ENCODE measurements around the gene SOX10.
"Not testable (repeated sequence)": the region's sequence is repeated elsewhere in the genome, so short reads cannot be mapped to it uniquely, and the experiment has no call there.

SOX10 gene

DNA sequence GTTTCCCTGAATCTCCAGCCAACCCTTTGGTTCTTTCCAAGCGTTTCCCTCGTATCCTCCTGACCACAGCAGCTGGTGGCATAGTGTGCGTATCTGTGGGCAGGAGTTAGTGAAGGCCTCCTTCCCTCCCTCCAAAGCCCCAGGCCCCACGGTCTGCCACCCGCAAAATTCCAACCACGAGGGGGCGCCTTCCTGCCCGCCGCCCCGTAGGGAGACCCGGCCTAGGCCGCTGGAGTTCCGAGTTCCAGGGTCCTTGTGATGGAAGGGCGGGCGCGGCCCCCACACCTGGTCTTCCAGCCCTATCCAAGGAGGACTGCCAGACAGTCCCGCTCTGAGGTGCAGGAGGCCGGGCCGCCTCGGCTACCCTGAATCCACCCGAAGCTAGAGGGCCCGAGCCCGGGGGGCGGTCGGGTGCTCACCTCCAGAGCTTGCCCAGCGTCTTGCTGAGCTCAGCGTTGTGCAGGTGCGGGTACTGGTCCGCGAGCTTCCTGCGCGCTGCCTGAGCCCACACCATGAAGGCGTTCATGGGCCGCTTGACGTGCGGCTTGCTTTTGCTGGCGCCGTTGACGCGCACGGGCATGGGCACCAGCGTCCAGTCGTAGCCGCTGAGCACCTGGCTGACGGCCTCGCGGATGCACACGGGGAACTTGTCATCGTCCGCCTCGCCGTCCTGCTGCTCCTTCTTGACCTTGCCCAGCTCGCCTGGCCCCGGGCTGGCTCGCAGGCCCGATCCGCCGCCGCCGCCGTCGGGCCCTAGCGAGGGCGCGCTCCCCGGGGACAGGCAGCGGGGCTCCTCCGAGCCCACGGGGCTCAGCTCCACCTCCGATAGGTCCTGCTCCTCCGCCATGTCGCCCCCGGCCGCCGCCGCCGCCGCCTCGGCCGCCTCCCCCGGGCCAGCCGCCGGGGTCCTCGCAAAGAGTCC, 1.2 kb downstream of the SOX10 start:
- no peak overlapping the region for H3K4me3 Mint-ChIP-seq
- DNase-seq = no peak
- no peaks in the 10 kb centered on the region for H3K4me1 Mint-ChIP-seq
- H3K9me3 Mint-ChIP-seq = no peaks in the 10 kb centered on the region
- no peaks in the 10 kb centered on the region for H3K27me3 Mint-ChIP-seq
- H3K27ac Mint-ChIP-seq = no peak overlapping the region
- no peaks in the 10 kb centered on the region for H3K36me3 Mint-ChIP-seq
- CTCF ChIA-PET = no interaction called here

DNA sequence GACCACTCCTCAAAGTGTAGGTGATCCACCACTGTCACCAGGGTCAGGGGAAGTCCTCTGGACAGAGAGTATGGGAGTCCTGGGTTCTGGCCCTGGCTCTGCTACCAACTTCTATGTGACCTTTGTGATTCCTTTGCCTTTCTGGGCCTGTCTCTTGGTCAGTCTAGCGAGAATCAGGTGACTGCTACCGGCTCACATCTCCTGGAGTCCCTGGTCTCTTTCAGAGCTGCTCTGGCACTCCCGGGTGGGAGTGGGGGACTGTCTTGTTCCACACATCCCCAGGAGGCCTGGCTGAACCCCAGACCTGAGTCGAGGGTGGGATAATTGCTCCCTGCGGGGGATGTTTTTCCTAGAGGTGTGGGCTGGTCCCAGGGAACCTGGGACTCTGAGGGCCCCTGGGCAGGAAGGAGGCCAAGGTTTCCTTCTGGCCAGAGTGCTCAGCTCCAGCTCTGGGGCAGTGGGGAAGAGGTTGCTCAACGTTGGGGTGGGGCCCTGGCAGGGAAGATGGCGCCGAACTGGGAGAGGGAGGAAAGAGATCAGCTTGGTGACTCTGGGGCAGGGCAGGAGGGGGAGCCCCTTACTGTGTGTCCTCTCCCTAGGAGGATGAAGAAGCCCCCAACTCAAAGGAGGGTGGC, 2.1 kb downstream of the SOX10 start:
- Mint-ChIP-seq H3K27me3 (no peaks in the 10 kb centered on the region), H3K4me3 (no peak overlapping the region), H3K4me1 (no peaks in the 10 kb centered on the region), H3K27ac (no peak overlapping the region), H3K36me3 (no peaks in the 10 kb centered on the region), H3K9me3 (no peaks in the 10 kb centered on the region)
- CTCF ChIA-PET = no interaction called here
- no peak for DNase-seq

DNA sequence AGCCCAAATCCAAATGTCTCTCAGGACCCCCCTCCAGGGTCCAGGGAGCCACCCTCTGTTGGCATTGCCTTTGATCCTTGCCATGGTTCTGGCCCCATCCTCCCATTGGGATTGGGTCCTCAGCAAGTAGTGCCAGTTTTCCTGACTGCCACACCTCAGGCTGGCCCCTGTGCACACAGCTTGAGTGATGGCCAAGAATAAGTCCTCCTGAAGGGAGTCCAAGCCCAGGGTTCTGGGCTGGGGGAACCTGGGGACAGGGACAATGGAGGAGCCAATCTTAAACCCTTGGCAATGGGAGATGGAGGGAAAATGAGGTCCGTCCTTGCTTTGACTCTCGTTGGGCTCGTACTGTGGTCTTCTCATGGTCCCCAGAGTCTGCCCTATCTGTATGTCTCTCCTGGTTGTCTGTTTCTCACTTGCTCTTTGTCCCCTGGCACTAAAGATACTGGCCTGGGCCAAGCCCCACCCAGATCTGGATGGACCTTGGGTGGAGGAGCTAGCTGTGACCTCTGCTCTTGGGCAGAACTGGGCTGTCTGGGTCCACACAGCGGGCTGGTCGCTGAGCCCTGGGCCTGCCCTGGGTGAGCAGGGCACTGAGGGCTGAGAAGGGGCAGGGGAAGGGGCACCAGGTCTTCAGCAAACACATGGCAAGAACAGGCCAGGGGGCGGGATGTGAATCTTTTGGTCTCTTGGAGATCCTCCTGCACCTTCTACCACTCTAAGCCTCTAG, 2.9 kb downstream of the SOX10 start:
- H3K27ac Mint-ChIP-seq = no peak overlapping the region
- H3K27me3 Mint-ChIP-seq = no peaks in the 10 kb centered on the region
- no peaks in the 10 kb centered on the region for H3K9me3 Mint-ChIP-seq
- no peak for DNase-seq
- CTCF ChIA-PET = no interaction called here
- H3K4me3 Mint-ChIP-seq = no peak overlapping the region
- H3K4me1 Mint-ChIP-seq = no peaks in the 10 kb centered on the region
- no peaks in the 10 kb centered on the region for H3K36me3 Mint-ChIP-seq

DNA sequence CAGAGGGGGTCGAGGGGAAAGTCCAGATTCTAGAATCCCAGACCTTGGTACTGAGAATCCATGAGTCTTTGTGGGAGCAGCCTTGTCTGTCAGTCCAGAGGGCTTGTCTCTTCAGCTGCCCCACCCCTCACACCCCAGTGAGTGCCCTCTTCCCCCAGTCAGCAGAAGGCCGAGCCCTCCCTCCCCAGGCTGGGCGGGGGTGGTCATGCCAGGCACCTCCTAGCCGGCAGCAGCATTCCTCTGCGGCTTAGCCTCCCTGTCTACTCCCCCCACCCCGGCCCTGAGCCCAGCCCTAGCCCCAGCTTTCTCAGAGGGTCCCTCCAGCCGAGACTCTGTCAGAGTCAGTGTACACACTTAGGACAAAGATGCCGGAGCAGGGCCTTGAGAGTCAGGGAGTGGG, 4.6 kb downstream of the SOX10 start:
- Mint-ChIP-seq H3K27ac (no peak overlapping the region), H3K4me3 (no peak overlapping the region), H3K4me1 (no peaks in the 10 kb centered on the region), H3K36me3 (no peaks in the 10 kb centered on the region), H3K9me3 (no peaks in the 10 kb centered on the region), H3K27me3 (no peaks in the 10 kb centered on the region)
- CTCF ChIA-PET = no interaction called here
- DNase-seq = no peak

DNA sequence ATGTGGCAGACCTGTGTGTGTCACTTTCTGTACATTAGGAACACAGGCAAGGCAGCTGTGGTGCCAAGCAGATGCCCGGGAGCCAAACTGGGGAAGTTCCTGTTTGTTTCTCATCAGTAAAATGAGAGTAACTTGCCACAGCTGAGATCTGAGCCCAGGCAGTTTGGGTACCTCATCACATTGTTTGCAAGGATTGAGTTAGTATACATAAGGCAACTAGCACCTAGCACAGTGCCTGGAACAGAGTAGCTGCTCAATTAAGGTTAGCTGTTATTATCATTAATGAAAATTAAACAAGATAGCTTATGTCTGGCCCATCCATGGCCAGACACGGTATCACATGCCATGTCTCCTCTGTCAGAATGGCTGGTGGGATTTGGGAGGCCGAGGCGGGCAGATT, 7.8 kb downstream of the SOX10 start:
- Mint-ChIP-seq H3K36me3 (no peaks in the 10 kb centered on the region), H3K9me3 (no peaks in the 10 kb centered on the region), H3K27ac (no peak overlapping the region), H3K4me3 (no peak overlapping the region), H3K27me3 (no peaks in the 10 kb centered on the region), H3K4me1 (no peaks in the 10 kb centered on the region)
- DNase-seq = no peak
- CTCF ChIA-PET = interaction anchor here (1.0 kb wide), 1 partner anchor 159 kb away, joined by 3 read pairs; no protein-coding TSS in a partner anchor

DNA sequence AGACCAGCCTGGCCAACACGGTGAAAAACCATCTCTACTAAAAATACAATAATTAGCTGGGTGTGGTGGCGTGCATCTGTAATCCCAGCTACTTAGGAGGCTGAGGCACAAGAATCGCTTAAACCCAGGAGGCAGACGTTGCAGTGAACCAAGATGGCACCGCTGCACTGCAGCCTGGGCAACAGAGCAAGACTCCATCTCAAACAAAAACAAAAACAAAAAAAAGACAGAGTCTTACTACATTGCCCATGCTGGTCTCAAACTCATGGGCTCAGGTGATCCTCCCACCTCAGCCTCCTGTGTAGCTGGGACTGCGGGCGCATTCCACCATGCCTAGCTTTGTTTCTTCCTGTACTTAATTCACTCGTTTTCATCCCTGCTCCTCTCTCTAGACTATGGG, 8.3 kb downstream of the SOX10 start:
- H3K4me1 Mint-ChIP-seq, H3K27ac Mint-ChIP-seq, CTCF ChIA-PET, H3K27me3 Mint-ChIP-seq, H3K9me3 Mint-ChIP-seq, DNase-seq, H3K36me3 Mint-ChIP-seq, H3K4me3 Mint-ChIP-seq: not testable (repeated sequence)

DNA sequence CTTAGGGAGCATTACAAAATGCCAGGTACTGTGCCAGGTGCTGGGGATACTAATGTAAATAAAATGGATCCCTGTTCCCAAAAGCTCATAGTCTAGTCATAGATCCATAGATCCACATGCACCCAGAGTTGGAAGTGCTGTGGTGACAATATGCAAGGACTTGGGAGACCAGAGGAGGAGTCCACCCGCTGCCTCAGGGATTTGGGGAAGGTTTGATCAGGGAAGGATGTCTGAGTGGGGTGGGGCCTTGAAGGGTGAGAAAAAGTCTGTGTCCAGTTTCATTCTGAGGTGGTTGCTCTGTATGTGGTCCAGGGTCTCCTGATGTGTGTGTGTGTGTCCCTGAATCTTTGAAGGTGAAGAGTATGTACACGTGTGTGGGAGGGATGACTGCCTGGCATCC, 9.2 kb downstream of the SOX10 start:
- Mint-ChIP-seq H3K36me3 (no peaks in the 10 kb centered on the region), H3K27ac (no peak overlapping the region), H3K4me3 (no peak overlapping the region), H3K4me1 (no peaks in the 10 kb centered on the region), H3K9me3 (no peaks in the 10 kb centered on the region), H3K27me3 (no peaks in the 10 kb centered on the region)
- no peak for DNase-seq
- CTCF ChIA-PET = no interaction called here

DNA sequence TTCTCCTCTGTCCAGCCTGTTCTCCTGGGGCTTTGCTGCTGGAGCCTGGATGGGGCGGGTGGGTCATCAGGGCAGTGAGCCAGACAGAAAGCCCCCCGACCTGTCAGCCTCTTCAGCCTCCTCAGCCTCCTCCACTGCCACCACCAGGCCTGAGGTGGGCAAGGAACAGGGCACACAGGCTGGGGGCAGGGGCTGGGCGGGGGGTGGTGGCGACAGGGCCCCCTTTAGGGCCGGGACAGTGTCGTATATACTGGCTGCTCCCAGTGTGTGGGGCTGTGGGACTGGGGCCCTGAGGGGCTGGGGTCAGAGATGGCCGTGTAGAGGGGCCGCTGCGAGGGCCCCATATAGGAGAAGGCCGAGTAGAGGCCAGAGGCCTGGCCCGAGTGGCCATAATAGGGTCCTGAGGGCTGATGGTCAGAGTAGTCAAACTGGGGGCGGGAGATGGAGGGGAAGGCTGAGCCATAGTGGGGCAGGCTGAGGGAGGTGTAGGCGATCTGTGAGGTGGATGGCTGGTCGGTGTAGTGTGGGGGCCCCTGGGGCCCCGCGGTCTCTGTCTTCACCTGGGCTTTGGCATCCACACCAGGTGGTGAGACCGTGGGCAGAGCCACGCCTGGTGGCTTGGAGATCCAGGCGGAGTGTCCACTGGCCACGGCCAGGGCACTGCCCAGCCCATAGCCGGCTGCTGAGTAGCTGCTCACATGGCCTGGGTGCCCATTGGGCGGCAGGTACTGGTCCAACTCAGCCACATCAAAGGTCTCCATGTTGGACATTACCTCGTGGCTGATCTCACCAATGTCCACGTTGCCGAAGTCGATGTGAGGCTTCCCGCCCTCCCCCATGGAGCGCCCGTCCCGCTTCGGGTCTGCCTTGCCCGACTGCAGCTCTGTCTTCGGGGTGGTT, 10.8 kb downstream of the SOX10 start:
- Mint-ChIP-seq H3K9me3 (no peaks in the 10 kb centered on the region), H3K4me1 (no peaks in the 10 kb centered on the region), H3K4me3 (no peak overlapping the region), H3K27ac (no peak overlapping the region), H3K27me3 (no peaks in the 10 kb centered on the region), H3K36me3 (peaks cover 5% of the 10 kb centered on the region)
- CTCF ChIA-PET = interaction anchor here (0.7 kb wide), 1 partner anchor 120 kb away, joined by 3 read pairs; no protein-coding TSS in a partner anchor
- DNase-seq = no peak

DNA sequence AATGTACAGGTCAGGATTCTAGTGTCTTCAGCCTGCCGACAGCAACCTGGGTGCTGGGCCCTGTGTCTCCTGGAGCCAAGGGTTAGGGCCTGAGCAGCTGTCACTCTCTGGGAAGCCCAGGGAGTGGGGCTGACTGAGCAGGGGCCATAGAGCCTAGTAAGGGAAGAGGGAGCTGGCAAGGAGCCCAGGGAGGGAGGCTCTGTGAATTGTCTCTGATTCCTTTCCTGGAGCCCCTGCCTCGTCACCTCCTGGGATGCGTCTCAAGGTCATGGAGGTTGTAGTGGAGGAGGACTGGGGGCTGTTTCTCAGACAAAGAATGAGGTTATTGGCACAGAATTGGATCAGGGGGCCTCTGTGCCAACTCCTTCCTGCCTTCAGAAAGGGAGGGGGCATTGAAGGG, 11.8 kb downstream of the SOX10 start:
- Mint-ChIP-seq H3K27me3 (no peaks in the 10 kb centered on the region), H3K4me1 (no peaks in the 10 kb centered on the region), H3K27ac (peak overlapping the region; percentile 35), H3K36me3 (peaks cover 5% of the 10 kb centered on the region), H3K4me3 (no peak overlapping the region), H3K9me3 (no peaks in the 10 kb centered on the region)
- CTCF ChIA-PET = interaction anchor here (1.1 kb wide), 1 partner anchor 38 kb away, joined by 4 read pairs; no protein-coding TSS in a partner anchor
- no peak for DNase-seq

DNA sequence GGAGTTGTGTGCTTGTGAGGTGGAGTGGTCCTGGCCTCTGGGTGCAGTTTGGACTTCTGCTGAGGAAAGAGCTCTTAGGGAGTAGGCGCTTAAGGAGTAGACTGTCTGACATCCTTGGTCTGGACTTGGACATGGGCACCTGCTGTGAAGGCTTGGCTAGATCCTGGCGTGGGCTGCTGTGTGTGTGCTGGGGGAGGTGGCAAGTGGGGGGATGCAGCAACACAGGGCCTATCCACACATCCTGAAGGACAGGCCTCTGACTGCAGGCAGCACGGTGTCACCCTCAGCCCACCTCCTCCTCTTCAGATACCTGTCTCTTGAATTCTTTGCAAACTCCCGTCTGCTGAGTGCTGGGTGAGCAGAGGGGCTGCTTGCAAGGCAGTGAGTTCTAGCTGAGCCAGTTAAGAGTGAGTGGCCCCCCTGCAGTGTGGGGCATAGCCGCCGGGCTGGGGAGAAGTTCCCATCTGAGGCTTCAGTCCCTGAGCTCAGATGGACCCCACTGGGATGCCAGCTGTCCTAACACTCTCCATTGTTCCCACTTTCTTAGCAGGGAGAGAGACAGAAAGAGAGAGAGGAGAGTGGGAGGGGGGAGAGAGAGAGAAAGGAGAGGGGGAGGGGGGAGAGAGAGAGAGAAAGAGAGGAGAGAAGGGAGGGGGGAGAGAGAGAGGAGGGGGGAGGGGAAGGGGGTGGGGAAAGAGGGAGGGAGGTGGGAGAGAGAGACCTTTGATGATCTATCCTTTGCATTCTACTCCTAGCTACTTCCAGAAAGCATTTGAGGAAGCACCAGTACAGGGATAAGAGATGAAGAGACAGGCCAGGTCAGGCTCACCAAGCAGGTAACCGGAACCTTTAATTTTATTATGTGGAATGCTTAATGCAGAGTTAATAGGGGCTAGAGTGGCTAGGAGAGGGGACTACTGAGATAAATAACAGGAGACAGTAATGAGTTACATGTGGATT, 12.6 kb downstream of the SOX10 start:
- Mint-ChIP-seq H3K27ac (peak overlapping the region; percentile 17), H3K36me3 (peaks cover 9% of the 10 kb centered on the region), H3K27me3 (no peaks in the 10 kb centered on the region), H3K4me3 (no peak overlapping the region), H3K9me3 (no peaks in the 10 kb centered on the region), H3K4me1 (no peaks in the 10 kb centered on the region)
- no peak for DNase-seq
- CTCF ChIA-PET = interaction anchor here (0.6 to 1.1 kb wide), 2 partner anchors 38 to 149 kb away, joined by 3 to 4 read pairs; partner anchors contain the start of gene GALR3

DNA sequence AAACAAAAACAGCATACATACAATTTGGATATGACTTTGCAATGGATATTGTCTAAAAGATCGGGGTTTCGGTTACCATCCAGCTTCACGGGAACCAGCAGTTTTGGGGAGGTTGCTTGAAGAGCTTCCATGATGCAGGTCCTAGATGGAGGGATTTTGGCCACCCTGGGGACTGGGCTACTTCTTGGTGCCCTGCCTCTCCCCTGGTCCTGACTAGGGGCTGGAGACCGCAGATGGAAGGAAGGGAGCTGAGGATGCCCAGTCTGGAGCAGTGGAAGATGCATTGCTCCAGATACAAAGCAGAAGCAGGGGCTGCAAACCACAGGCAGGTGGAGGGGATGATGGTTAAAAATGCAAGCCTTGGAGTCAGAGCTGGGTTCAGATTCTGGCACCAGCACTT, 13.5 kb downstream of the SOX10 start:
- no peak overlapping the region for H3K27ac Mint-ChIP-seq
- H3K36me3 Mint-ChIP-seq = peaks cover 12% of the 10 kb centered on the region
- H3K4me3 Mint-ChIP-seq = no peak overlapping the region
- no peaks in the 10 kb centered on the region for H3K9me3 Mint-ChIP-seq
- H3K4me1 Mint-ChIP-seq = no peaks in the 10 kb centered on the region
- CTCF ChIA-PET = interaction anchor here (0.9 kb wide), 1 partner anchor 116 kb away, joined by 3 read pairs; no protein-coding TSS in a partner anchor
- no peaks in the 10 kb centered on the region for H3K27me3 Mint-ChIP-seq
- no peak for DNase-seq

DNA sequence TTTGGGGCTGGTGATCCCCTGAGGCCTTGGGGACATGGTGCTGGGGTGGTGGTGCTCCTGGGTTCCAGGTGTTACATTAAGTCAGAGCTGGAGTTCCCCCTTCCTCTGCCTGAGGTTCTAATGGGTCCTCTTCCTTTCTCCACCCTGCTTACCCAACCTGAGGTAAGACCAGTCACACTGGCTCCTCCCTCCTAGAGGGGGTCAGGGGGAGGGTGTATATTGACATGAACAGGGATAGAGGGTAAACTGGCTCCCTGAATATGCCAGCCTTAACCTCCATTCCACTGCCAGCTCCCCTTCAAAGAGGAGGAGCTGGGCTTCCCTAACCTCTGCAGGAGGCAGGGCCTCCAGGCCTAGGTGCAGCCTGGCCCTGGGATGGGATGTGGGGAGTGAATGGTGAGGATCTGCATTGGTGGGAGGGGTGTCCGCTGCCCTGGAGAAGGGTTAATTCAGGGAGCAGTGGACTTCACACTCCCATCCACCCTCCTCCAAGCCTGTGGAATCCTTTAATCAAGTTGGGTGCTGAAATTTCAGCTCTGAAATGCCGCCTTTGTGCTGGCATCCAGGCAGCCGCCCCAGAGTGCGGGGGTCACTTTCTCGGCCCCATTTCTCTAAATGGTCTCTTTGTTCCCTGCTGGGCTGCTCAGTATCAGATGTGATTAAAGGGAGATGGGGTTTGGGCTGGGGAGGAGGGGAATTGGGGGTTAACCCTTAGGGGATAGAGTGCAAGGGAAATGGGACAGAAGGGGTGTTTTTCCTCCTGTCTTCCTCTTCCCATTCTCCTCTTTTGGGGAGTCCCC, 15.7 kb downstream of the SOX10 start:
- no peak for DNase-seq
- CTCF ChIA-PET = interaction anchor here (6.8 kb wide), 1 partner anchor 151 kb away, joined by 65 read pairs; no protein-coding TSS in a partner anchor
- peaks cover 2% of the 10 kb centered on the region for H3K4me1 Mint-ChIP-seq
- H3K27me3 Mint-ChIP-seq = no peaks in the 10 kb centered on the region
- no peak overlapping the region for H3K4me3 Mint-ChIP-seq
- no peaks in the 10 kb centered on the region for H3K9me3 Mint-ChIP-seq
- no peak overlapping the region for H3K27ac Mint-ChIP-seq
- H3K36me3 Mint-ChIP-seq = peaks cover 18% of the 10 kb centered on the region

Measured in activated naive CD4-positive, alpha-beta T cell treated with anti-CD3 and anti-CD28 coated beads, Interleukin-2, amount 10 ng/mL, durations not matched to agents 7 days and 5 days (primary cell).